Progenitor cell of endocrine pancreas (in vitro differentiated cells): ENCODE data around the gene HECTD4. TPM values are rescaled to one million over a fixed set of nuclear protein-coding genes. Genes with fewer than 3 reads are reported as not detected.

Experiments used
- DNase-seq: peaks from one replicate; pipeline ENCODE4 v3.0.0; 2021; ENCODE audit warnings: low spot score; ENCODE audit not compliant: unreplicated experiment
- H3K27ac Mint-ChIP-seq: 2 replicates; pipeline ENCODE4 v1.8.0; 2021; ENCODE audit warnings: mild to moderate bottlenecking, moderate library complexity, mixed read lengths
- H3K27me3 Mint-ChIP-seq: 2 replicates; pipeline ENCODE4 v1.8.0; 2021; ENCODE audit warnings: mixed read lengths
- H3K36me3 Mint-ChIP-seq: 2 replicates; pipeline ENCODE4 v1.8.0; 2022; ENCODE audit warnings: mixed read lengths; ENCODE audit not compliant: insufficient read depth
- H3K4me1 Mint-ChIP-seq: 2 replicates; pipeline ENCODE4 v1.8.0; 2021; ENCODE audit warnings: low read depth, mixed read lengths
- H3K4me3 Mint-ChIP-seq: 2 replicates; pipeline ENCODE4 v1.8.0; 2021; ENCODE audit warnings: low read depth, mild to moderate bottlenecking, moderate library complexity, mixed read lengths
- H3K9me3 Mint-ChIP-seq: 2 replicates; pipeline ENCODE4 v1.8.0; 2021; ENCODE audit warnings: low read depth, mixed read lengths
- total RNA-seq: library from RNA; stranded (reverse); gene quantifications from 2 replicates; pipeline ENCODE4 v1.2.1, GENCODE V29; 2021
- TF ChIP-seq, protein P1 (sequence below): fragments of 200-600 bp; sonication (generic); IDR thresholded peaks from one replicate; pipeline ENCODE4 v1.5.0; 2021; ENCODE audit warnings: antibody characterized with exemption, mild to moderate bottlenecking; ENCODE audit not compliant: unreplicated experiment

The HECTD4 gene
- total RNA-seq, 1 donor from 2014 or later = 86.7 TPM

DNA sequence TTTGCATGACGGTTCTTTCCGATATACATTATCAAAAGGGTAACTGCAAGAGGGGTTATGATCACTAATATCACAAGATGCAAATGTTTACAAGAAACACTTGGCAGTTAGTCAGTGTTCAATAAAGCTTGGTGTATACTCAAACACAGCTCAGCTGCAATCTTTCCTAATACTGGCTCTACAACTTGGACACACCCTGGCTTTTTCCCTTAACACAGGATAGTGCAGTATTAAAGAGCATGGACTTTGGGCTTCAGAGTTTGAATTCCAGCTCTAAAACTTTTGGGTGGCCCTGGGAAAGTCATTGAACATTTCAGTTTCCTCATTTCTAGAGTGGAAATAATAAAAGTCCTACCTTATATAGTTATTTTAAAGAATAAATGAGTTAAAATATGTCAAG lies 107.0 kb downstream of the HECTD4 start:
- no peak overlapping the region for H3K27ac Mint-ChIP-seq
- TF ChIP-seq, protein P1, sequence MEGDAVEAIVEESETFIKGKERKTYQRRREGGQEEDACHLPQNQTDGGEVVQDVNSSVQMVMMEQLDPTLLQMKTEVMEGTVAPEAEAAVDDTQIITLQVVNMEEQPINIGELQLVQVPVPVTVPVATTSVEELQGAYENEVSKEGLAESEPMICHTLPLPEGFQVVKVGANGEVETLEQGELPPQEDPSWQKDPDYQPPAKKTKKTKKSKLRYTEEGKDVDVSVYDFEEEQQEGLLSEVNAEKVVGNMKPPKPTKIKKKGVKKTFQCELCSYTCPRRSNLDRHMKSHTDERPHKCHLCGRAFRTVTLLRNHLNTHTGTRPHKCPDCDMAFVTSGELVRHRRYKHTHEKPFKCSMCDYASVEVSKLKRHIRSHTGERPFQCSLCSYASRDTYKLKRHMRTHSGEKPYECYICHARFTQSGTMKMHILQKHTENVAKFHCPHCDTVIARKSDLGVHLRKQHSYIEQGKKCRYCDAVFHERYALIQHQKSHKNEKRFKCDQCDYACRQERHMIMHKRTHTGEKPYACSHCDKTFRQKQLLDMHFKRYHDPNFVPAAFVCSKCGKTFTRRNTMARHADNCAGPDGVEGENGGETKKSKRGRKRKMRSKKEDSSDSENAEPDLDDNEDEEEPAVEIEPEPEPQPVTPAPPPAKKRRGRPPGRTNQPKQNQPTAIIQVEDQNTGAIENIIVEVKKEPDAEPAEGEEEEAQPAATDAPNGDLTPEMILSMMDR = no peak
- no peaks in the 10 kb centered on the region for H3K27me3 Mint-ChIP-seq
- no peaks in the 10 kb centered on the region for H3K4me1 Mint-ChIP-seq
- H3K9me3 Mint-ChIP-seq = no peaks in the 10 kb centered on the region
- H3K4me3 Mint-ChIP-seq = no peak overlapping the region
- DNase-seq = no peak
- peaks cover 16% of the 10 kb centered on the region for H3K36me3 Mint-ChIP-seq

DNA sequence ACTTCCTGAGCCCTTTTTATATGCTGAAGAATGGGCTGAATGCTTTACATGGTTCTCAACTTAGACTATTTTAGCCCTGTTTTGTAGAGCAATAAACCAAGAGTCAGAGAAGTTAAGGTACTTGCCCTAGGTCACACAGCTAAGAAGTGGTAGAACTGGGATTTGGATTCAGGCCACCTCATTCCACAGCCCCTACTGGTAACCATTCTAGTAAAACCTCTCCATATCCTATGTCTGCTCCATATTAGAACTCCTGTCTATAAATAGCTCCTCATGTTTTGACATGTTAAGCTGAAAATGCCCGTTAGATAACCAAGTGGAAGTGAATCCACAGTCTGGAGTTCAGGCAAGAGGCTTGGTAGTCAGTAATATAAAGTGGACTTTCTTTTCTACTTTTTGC lies 111.6 kb downstream of the HECTD4 start:
- Mint-ChIP-seq H3K36me3 (peaks cover 24% of the 10 kb centered on the region), H3K27me3 (no peaks in the 10 kb centered on the region), H3K4me3 (no peak overlapping the region), H3K27ac (no peak overlapping the region), H3K9me3 (no peaks in the 10 kb centered on the region), H3K4me1 (no peaks in the 10 kb centered on the region)
- TF ChIP-seq, protein P1 = no peak
- no peak for DNase-seq

DNA sequence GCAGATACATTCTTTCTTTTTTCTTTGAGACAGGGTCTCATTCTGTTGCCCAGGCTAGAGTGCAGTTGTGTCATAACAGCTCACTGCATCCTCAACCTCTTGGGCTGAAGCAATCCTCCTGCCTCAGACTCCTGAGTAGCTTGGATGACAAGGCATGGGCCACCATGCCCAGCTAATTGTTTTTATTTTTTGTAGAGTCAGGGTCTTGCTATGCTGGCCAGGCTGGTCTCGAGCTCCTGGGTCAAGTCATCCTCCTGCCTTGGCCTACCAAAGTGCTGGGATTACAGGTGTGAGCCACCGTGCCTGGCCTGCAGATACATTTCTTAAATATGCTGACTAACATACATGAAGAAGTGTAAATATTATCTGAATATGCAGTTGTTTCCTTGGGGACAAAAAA lies 115.8 kb downstream of the HECTD4 start:
- Mint-ChIP-seq H3K4me3 (no peak overlapping the region), H3K9me3 (no peaks in the 10 kb centered on the region), H3K27me3 (no peaks in the 10 kb centered on the region), H3K4me1 (no peaks in the 10 kb centered on the region), H3K27ac (no peak overlapping the region), H3K36me3 (peaks cover 20% of the 10 kb centered on the region)
- TF ChIP-seq, protein P1 = no peak
- DNase-seq = no peak

DNA sequence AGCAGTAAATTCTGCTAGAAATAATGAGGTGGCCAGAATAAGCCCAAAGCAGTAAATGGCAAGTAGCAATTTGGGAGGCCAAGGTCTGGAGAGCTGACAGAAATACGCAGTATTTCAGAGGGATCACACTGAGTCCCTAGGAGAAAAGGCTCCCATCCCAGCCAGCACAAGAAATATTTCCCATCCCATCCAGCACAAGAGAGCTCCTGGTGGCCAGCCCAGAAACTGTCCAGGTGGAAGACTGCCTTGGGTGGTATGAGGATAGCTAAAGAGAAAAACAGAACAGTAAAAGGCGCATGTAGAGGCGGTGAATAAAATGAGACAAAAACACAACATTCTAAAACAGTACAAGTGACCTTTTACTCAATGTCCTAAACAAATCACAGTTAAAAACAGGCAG lies 120.7 kb downstream of the HECTD4 start:
- Mint-ChIP-seq H3K4me3 (no peak overlapping the region), H3K9me3 (no peaks in the 10 kb centered on the region), H3K36me3 (peaks cover 11% of the 10 kb centered on the region), H3K27me3 (no peaks in the 10 kb centered on the region), H3K27ac (no peak overlapping the region), H3K4me1 (no peaks in the 10 kb centered on the region)
- TF ChIP-seq, protein P1 = peak; percentile 32
- DNase-seq = no peak

DNA sequence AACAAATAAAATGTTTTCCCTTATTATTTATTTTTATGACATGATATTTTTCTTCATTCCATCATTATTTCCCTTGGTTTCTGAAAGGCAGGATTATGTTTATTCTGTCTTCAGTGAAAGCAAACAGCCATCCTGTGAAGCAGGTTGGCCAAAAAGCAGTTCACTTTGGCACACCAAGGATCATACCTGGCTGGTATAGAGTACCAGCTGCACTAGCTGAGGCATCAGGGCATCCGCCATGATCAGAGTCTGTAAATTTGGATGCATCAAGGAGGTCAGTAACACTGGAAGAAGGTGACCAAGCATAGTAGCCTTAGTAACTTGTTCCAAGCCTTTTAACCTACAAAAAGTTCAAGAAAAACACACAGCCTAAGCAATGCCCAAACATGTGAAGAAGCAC lies 123.3 kb downstream of the HECTD4 start:
- TF ChIP-seq, protein P1 = no peak
- no peak overlapping the region for H3K27ac Mint-ChIP-seq
- peaks cover 15% of the 10 kb centered on the region for H3K36me3 Mint-ChIP-seq
- H3K27me3 Mint-ChIP-seq = no peaks in the 10 kb centered on the region
- no peak overlapping the region for H3K4me3 Mint-ChIP-seq
- H3K9me3 Mint-ChIP-seq = no peaks in the 10 kb centered on the region
- peaks cover 1% of the 10 kb centered on the region for H3K4me1 Mint-ChIP-seq
- DNase-seq = no peak
